CD4-positive, alpha-beta T cell treated with Interleukin-15 for 1 hour (primary cell): ENCODE measurements around the gene NFS1.

Source experiments
- DNase-seq: peaks from one replicate; pipeline ENCODE4 v3.0.0-alpha.2; 2020

The NFS1 gene

DNA sequence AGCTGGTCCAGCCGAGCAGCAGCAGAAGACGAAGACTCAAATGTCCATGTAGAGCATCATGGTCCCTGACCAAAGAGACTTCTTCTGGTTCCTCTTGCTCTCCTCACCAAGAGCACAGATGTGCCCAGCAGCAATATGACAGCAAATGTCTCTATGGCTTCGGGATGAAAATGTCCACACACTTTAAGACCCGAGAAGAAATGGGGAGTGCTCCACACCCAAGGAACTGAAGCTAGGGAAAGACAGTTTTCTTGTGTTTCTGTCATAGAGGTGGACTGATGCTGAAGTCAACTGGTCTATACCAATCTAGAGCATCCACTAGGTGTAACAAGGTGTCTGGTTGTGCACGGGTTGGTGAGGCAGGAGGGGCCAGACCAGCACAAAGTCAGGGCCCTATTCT is 29.9 kb downstream of the NFS1 start:
- DNase-seq: no peak

GRCh38 chr20:35665949-35666288 is 33.2 kb downstream of the NFS1 start:
- no peak for DNase-seq

GRCh38 chr20:35664466-35665206 is 34.5 kb downstream of the NFS1 start, which contains the start of the genes CPNE1 and RBM12:
CPNE1 (minus strand) TSS chr20:35664900; CDS start chr20:35632923, 31,977 bp downstream.
RBM12 (minus strand) TSS chr20:35664900; CDS start chr20:35655322, 9,578 bp downstream.
- peak; percentile 94 for DNase-seq

DNA sequence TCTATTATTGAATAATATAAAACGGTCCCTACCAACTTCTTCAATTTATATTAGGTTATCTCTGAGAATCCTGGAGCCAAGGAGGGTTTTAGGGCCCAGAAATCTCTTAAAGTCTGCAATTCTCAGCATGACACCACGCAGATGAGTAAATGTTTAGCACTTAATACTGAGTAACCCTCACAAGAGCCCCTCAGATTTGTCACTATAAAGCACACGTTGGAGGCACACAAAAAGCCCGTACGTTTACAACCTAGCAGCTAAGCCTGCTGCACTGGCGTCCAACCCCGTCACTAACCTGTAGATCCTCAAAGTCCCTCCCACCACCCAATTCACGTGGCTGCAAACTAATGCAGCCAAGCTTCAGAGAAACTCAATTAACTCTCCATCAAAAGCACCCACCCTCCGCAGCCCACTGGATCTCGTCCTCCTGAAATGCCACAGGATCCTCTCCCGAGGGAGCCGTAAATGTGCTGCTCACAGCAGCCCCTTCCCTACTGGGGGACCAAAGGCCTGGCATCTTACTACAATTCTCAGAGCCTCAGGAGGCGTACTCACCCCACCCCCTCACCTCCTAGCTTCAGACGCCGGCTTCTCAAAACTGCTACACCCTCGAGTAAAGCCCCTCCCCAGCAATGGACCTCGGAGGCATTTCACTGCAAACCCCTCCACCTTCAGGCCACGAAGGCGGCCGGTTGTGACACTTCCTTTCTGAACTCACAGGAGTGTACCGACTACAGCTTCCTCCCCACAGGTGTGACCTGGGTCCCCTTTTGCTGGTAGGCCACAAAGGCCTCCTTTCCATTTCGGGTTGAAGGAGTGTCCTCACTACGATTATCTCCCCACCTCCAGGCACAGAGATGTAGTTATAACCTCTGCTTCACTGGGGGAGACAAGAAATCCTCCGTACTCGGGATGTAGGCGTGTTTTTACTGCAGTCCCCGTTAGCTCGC is 35.4 kb downstream of the NFS1 start:
- DNase-seq: peak; percentile 78

GRCh38 chr20:35662551-35662950 is 36.6 kb downstream of the NFS1 start:
- no peak for DNase-seq

DNA sequence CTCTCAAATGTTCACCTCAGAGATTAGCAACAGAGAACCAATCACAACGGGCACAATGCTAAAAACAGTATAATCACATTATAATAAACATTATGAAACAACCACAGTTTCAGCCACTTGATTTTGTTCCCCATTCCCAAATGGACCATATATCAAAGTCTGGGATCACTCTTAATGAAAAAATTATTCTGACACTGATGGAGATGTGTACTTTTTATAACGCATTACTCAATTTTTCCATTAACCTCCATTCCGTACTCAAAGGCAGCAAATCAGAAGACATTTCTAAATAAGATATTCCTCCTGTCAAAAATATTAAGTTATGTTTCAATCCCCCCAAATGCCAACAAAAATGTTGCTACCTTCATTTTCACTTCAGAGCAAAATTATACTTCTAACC is 37.2 kb downstream of the NFS1 start:
- DNase-seq: no peak

GRCh38 chr20:35661053-35661452 is 38.1 kb downstream of the NFS1 start:
- DNase-seq: no peak

GRCh38 chr20:35660122-35660937 is 38.8 kb downstream of the NFS1 start:
- DNase-seq: no peak

GRCh38 chr20:35657271-35657670 is 41.9 kb downstream of the NFS1 start:
- DNase-seq: no peak

- no peak for DNase-seq
These were observed 44.7 kb downstream of the NFS1 start for GRCh38 chr20:35654415-35654814.

DNA sequence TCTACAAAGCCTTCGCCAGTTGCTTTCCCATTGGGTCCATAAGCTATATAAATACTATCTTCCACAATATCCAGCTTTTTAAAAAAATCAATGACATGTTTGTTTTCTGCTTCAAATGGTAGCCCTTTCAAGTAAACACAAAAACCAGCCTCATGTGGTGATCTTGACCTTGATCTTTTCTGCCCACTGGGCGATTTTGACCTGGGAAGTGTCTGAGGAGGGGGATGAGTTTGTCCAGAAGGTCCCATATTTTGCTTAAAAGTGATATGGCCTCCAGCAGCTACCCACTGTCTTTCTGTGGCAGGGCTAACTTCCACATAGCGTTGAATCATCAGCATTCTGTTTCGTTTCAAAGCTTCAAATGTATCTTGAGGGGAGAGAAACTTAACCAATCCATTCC is 45.3 kb downstream of the NFS1 start:
- no peak for DNase-seq

GRCh38 chr20:35653430-35653734 is 45.8 kb downstream of the NFS1 start:
- DNase-seq: no peak

DNA sequence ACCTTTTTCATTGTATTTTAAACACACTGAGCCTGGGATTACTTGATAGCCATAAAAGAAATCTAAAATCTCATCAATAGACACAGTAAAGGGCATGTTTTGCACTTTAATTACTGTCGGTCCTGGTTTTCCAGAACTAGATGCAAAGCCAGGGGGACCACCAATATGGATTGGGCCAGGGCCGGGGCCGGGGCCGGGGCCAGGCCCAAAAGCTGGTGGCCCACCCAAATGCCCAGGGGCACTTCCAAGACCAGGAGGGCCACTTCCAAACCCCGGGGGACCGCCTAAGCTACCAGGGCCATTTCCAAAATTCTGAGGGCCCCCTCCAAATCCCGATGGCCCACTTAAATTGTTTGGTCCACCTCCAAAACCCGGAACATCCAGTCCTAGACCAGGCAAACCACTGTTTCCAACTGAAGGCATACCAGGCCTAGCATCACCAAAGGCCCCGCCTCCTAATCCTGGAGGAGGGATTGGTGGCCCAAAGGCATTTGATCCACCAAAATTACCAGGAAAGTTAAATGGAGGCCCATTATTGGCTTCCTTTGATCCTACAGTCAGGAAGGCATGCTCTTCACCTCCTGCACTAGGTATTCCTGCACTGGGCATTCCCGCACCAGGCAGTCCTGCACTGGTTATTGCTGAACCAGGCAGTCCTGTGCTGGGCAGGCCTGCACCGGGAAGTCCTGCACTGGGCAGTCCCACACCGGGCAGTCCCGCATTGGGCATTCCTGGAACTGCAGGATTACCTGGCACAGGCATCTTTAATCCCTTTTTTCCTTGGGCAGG is 46.3 kb downstream of the NFS1 start:
- no peak for DNase-seq

DNA sequence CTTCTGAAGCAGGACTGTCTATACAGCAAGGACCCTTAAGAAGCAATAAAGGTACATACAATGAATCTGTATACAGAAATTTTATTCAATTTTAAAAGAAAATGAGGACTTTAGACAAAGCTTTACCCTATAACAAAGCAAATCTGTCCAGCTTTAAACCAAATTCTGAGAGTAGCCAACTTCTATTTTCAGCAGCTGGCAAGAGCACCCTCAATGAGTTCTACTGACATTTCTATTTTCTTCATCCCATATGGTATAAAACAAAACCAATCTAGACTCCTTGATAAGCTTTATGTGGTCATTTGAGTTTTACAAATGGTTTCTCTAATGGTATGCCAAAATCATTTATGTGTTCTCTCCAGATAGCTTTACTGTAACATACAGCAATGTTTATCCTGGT is 47.2 kb downstream of the NFS1 start:
- no peak for DNase-seq

DNA sequence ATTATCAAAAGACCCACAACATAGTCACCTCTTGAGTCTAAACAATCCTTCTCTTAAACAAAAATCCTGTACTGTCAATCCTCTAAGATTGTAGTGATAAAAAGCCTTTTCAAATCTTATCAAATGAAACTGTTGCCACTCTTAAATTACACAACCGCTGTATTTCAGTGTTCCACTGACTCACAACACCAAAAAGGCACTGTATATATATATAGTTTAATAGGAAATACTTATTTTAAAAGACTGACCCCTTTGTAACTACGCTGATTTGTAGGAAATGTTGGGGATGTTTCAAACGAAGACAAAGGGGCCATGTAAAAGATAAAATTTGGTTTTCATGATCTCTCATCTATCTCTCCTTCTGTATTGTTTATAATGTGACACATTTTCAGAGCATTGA is 48.5 kb downstream of the NFS1 start:
- DNase-seq: no peak

GRCh38 chr20:35648836-35649235 is 50.3 kb downstream of the NFS1 start:
- no peak for DNase-seq

DNA sequence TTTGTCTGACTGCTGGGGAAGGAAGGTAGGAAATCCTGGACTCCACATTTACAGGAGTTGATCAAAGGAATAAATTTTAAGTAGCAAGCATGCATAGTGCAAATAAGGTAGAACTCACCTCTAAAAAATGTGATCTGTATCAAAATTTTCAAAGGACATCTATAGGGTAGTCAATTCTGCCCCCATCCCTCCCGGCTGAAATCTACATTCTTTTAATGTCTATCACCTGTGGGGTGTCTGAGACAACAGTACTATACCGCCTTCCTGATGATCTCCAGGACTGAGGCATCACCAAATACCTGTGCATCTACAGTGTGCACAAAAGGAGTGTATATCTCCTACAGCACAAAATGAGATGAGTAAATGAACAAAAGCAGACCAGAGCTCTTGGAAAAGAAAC is 54.3 kb downstream of the NFS1 start:
- DNase-seq: no peak

DNA sequence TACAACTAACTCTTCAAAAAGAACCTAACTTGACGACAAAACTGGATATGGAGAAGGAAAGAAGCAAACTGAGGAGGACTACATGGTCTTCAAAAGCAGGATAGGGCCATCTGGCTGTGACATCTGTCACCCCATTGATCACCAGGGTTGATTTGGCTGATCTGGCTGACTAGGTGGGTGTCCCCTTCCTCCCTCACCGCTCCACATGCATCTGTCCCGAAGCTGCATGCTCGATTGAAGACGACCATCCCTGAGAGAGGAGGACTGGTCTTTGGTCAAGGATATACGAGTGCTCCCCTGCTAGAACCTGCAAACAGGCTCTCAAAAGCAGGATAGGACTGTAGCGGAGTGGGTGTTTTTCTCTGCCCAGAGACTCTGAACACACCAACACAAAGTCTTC is 56.1 kb downstream of the NFS1 start:
- no peak for DNase-seq

DNA sequence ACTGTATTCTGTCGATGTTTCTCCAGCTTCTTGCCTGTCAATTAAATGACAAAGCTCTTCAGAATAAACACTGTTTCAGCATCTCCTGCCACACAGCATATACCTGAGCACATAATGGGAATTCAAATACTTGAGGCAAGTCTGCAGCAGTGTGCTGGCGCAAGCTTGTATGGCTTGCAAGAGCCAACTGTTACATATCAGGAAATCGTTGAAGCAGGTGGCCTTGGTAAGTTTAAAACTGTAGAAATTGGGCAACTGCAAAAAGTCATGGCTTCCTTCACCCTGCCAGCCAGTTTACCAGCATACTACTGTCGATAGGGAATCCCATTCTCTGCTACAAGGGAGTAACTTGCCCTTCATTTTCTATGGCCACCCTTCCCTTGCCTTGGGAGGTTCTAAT is 57.4 kb downstream of the NFS1 start:
- no peak for DNase-seq

GRCh38 chr20:35640724-35641123 is 58.4 kb downstream of the NFS1 start:
- no peak for DNase-seq

GRCh38 chr20:35638751-35639150 is 60.4 kb downstream of the NFS1 start:
- DNase-seq: no peak

- no peak for DNase-seq
These were observed 61.9 kb downstream of the NFS1 start for GRCh38 chr20:35637276-35637675.

DNA sequence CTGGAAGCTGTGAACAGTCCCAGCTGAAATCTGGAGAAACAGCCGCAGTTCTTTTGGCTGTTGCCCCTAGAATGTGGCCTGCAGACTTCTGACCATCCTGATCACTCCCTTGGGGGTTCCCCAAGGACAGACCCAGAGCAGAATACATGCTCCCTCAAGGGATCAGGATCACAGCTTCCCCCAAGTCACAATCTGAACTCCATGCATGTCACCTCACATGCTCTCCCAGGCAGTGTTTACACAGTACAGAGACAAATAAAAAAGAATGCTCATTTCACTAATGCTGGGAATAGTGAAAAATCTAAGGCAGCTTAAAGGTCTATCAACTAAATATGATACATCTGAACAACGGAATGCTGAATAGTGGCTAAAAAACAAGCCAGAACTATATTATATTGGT is 63.1 kb downstream of the NFS1 start:
- no peak for DNase-seq
